ENCODE data around the gene DUS1L.
A peak's percentile ranks its signal among the peaks of the same experiment; 100 is the strongest.

Gene DUS1L

DNA sequence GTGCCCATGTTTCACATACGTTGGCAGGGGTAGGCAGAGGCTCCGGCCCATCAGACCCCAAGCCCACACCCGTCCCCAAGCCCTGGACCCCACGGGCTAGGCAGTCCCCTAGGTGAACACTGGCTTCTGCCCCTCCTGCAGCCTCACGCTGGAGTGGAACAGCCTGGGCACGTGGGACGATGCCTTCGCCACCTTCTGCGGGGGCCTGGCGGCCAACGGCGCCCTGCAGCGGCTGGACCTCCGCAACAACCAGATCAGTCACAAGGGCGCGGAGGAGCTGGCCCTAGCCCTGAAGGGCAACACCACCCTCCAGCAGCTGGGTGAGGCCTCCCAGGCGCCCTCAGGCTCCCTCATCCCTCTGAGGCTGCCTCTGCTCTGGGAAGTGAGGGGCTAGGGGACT, 40.7 kb downstream of the DUS1L start:
- TF ChIP-seq, protein P1, sequence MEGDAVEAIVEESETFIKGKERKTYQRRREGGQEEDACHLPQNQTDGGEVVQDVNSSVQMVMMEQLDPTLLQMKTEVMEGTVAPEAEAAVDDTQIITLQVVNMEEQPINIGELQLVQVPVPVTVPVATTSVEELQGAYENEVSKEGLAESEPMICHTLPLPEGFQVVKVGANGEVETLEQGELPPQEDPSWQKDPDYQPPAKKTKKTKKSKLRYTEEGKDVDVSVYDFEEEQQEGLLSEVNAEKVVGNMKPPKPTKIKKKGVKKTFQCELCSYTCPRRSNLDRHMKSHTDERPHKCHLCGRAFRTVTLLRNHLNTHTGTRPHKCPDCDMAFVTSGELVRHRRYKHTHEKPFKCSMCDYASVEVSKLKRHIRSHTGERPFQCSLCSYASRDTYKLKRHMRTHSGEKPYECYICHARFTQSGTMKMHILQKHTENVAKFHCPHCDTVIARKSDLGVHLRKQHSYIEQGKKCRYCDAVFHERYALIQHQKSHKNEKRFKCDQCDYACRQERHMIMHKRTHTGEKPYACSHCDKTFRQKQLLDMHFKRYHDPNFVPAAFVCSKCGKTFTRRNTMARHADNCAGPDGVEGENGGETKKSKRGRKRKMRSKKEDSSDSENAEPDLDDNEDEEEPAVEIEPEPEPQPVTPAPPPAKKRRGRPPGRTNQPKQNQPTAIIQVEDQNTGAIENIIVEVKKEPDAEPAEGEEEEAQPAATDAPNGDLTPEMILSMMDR (IDR thresholded peaks at IDR 0.05; ENCODE audit: control insufficient read depth, insufficient read depth, low read depth, low read length, missing control alignments): no peak
- H3K4me3 ChIP-seq (ENCODE audit: control insufficient read depth, low read depth, low read length): no peak overlapping the region
- DNase-seq (ENCODE audit: low read depth): no peak

DNA sequence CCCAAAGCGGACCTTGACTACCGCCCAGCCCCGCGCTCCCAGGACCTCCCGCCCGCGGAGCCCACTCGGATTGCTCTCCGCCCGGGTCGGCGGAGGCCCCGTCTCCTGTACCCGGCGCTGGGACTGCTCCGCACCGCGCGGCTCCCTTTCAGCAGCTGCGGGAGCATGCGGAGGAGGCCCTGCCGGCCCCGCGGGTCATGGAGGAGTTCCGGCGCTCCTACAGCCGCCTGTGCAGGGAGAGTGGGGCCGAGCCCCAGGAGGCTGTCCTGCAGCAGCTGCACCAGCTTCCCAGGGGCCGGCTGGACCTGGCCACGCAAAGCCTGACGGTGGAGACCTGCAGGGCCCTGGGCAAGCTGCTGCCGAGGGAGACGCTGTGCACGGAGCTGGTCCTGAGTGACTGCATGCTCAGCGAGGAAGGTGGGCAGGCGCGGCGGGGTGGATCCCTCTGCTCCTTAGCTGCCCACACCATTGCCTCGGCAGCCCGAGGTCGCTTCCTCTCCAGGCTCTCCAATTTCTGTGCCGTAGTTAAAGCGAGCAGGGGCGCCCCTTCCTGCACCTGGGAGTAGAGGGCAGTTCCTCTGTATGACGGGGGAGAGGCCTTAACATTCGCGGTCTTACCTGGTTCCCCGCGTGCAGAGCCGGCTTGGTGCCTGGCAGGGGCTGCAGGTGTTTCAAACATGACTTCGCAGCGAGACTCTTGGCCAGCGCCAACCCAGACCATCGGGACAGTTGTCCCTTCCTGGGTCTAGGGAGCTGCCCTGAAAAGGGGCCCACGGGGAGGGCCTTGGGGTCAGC, 42.0 kb downstream of the DUS1L start:
- peak overlapping the region; percentile 51 for H3K4me3 ChIP-seq (ENCODE audit: control insufficient read depth, low read depth, low read length)
- no peak for DNase-seq (ENCODE audit: low read depth)
- TF ChIP-seq, protein P1 (IDR thresholded peaks at IDR 0.05; ENCODE audit: control insufficient read depth, insufficient read depth, low read depth, low read length, missing control alignments): no peak

DNA sequence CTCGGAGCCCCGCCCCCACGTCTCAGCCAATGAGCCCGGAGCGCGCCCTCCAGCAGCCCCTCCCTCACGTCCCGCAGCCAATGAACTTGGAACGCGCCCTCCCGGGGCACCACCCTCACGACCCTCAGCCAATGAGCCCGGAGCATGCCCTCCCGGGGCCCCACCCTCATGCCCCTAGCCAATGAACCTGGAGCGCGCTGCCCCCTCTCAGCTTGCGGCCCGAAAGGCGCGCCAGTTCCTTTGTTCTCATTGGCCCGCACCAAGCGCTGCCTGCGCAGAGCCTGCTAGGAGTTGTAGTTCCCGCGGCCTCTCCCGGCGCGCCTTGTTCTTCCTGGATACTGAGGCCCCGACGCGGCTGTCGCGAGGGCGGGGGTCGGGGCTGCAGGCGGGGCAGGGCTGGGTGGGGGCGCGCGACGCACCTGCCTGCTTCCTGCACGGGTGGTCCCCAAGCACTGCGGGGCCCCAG, 42.6 kb downstream of the DUS1L start, which contains the start of gene LRRC45:
Gene LRRC45 (plus strand): TSS at position 325 of the 466 bp plus-strand sequence. CDS start 339 bp downstream, outside the sequence.
- peak within 1 kb of the TSS; percentile 77 for H3K4me3 ChIP-seq (ENCODE audit: control insufficient read depth, low read depth, low read length)
- DNase-seq (ENCODE audit: low read depth): peak; percentile 97
- TF ChIP-seq, protein P1 (IDR thresholded peaks at IDR 0.05; ENCODE audit: control insufficient read depth, insufficient read depth, low read depth, low read length, missing control alignments): no peak

DNA sequence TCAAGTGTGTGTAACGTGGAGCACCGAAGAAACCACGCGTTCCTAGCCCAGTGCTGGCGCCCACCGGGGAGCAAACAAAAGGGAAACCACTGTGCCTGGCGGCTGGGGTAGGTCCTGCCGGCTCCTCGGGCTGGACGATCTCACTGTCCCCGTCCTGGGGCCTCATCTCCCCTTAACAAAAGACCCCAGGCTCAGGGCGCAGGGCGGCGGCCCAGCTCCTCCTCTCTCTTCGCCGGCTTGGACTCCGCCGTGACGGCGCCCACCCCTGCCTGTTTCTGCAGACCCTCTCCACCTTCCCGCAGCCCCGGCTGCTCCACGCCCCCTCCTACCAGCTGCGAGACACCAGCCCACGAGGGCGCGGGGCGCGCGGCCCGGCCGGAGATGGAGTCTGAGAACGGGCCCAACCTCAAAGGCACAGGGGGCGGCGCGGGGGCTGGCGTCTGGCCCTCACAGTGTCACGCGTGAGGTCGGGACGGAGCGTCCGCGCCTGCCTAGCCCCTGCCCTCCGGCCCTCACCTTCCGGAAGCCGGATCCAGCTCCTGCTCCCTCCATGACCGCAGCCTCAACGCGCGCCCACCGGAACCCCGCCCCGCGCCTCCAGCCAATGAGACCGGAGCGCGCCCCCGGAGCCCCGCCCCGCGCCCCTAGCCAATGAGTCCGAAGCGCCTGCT, 43.2 kb downstream of the DUS1L start, which contains the start of gene CENPX:
Gene CENPX (minus strand): TSS at position 569 of the 671 bp plus-strand sequence. CDS start 17 bp downstream, at position 552.
- H3K4me3 ChIP-seq (ENCODE audit: control insufficient read depth, low read depth, low read length): peak within 1 kb of the TSS; percentile 77
- DNase-seq (ENCODE audit: low read depth): no peak
- TF ChIP-seq, protein P1 (IDR thresholded peaks at IDR 0.05; ENCODE audit: control insufficient read depth, insufficient read depth, low read depth, low read length, missing control alignments): no peak

DNA sequence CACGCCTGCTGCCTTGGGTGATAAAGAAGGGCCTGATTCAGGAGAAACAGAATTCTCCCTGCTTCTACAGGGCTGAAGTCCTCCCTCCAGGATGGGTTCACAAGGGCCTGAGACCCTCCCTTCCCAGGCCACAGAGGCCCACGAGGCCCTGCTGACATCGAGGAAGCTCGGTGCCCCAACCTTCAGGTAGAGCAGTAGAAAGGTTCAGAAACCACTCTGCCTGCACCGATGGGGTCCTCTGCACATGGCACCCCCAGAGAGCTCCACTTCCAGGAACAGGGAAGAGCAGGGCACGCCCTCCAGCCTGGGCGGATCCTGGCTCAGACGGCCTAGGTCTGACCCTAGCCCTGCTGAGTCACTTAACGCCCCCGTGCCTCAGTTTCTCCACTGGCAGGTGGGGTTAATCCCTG, 43.7 kb downstream of the DUS1L start:
- no peak for DNase-seq (ENCODE audit: low read depth)
- peak overlapping the region; percentile 77 for H3K4me3 ChIP-seq (ENCODE audit: control insufficient read depth, low read depth, low read length)
- TF ChIP-seq, protein P1 (IDR thresholded peaks at IDR 0.05; ENCODE audit: control insufficient read depth, insufficient read depth, low read depth, low read length, missing control alignments): no peak

DNA sequence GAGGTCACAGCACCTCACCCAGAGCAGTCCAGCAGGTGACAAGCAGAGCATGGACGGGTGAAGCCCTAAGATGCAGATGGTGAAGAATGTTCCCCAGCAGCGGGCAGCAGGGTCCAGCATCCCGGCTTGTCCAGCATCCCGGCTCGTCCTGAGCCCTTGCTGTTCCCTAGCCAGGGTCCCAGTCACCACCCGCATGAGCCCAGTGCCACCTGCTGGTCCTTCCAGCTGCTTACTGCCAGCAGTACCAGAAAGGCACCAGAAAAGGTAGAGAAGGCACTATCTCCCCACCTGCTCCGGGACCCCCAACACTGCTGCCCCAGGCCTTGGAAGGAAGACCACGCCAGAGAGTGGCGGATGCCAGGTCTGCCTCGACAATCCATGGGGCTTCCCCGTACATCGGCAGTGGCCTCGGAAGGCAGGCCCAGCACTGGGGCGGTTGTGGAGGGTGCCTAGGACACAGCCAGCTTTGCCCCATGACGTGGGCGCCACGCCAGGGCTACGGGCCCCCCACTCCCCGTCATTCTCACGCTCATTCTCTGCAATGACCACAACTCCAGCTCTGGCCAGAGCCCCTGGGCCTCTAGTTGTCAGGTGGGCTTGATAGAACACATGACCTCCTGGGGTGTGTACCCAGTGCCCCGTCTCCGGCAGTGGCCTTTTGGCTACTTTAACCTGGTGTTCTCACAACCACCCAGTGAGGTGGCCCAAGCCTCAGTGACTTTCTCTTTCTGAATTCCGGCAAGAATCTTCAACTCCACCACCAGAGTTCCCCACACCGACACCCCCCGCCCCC, 44.3 kb downstream of the DUS1L start:
- peak; percentile 42 for DNase-seq (ENCODE audit: low read depth)
- TF ChIP-seq, protein P1 (IDR thresholded peaks at IDR 0.05; ENCODE audit: control insufficient read depth, insufficient read depth, low read depth, low read length, missing control alignments): peak; percentile 89
- H3K4me3 ChIP-seq (ENCODE audit: control insufficient read depth, low read depth, low read length): peak overlapping the region; percentile 77
